Embryonic facial prominence (tissue), 1 donor: ENCODE results near the gene TNFAIP2.

Experiments used
- DNase-seq: peaks from one replicate; pipeline ENCODE4 v3.0.0-alpha.2; 2016; ENCODE audit errors: extremely low spot score

Gene TNFAIP2

DNA sequence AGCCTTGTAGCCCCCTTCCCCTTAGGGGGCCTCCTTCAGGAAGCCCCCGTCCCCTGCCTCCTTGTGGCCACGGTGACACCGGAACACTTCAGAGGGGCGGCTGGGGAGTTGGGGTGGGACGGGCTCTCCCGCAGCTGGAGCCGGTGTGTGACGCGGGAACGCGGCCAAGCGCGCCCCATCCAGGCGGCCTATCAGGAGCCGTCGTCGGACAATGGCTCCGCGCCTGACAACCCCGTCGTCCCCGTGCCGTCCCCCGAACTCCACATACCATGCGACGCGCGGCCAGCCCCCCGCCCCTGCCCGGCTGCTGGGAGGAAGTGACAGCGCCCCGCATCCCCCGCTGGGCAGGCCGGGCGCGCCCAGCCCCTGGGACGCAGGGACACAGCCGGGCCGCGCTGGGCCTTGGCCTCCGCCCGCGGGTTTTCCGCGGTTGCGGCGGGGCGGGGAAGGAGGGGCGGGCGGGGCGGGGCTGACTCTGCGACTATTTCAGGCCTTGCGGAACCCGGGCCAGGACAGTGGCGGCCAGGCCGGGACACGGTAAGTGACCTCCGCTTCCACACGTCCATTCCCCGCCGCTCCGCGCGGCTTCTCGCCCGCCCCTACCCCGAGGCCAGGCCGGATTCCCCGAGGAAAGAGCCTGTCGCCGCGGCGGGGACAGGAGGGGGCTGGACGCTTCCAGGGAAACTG is at the start of gene TNFAIP2:
Gene TNFAIP2 (plus strand): TSS at position 515 of the 687 bp plus-strand sequence. CDS start 2,997 bp downstream, outside the sequence.
- no peak for DNase-seq

GRCh38 chr14:103073876-103074728 is 49.2 kb upstream of the TNFAIP2 start:
- no peak for DNase-seq

DNA sequence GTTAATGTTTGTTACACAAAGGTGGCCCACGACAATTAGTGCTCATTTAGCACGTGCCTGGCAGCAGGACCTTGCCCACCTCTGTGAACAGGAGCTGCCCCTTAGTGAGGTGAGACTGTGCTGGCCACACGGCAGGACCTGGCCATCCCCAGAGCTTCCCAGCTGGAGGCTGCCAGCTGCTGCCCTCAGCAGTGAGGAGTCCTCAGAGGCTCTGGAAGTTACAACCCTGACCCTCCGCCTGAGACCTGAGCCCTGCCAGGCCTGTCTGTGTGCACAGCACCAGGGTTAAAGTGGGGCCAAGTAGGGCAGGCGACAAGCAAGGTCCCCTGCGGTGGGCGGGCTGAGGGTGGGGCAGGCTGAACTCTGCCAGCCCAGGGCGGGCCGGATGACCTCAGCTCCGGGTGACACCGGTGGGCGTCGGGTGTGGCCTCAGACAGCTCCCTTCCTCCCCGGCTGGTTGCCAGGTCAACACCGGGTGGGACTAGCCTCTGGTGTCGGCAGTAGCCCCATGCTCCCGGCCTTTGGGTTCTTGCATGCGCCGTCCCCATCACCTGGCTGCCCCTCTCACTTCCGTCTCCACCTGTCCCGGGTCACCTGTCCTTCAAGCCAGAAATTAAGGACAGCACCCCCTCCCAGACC is 48.4 kb upstream of the TNFAIP2 start:
- DNase-seq, result no peak

DNA sequence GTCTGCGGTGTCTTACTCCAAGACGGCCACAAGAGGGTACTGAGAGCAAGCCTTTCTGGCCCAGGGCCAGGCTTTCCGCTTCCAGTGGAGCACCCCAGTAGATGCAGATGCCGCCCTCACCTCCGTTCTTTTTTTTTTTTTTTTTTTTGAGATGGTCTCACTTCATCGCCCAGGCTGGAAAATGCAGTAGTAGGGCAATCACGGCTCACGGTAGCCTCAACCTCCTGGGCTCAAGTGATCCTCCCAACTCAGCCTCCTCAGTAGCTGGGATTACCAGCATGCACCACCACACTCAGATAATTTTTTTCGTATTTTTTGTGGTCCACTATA is 44.9 kb upstream of the TNFAIP2 start:
- DNase-seq, result peak; percentile 58

GRCh38 chr14:103078860-103079587 is 44.2 kb upstream of the TNFAIP2 start:
- no peak for DNase-seq

DNA sequence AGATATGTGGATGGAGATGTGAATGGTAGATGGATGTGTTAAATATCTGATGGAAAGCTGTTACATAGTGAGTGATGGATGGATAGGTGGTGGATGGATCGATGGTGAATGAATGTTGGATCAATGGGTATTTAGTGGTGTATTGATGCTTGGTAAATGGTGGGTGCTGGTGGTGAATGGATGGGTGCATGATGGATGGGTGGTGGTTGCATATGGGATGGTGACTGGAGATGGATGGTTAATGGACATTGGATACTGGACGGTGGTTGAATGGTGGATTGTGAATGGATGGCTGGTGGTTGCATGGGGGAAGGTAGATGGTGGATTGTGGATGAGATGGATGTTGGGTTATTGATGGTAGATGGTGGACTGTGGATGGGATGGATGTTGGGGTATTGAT is 41.3 kb upstream of the TNFAIP2 start:
- no peak for DNase-seq

DNA sequence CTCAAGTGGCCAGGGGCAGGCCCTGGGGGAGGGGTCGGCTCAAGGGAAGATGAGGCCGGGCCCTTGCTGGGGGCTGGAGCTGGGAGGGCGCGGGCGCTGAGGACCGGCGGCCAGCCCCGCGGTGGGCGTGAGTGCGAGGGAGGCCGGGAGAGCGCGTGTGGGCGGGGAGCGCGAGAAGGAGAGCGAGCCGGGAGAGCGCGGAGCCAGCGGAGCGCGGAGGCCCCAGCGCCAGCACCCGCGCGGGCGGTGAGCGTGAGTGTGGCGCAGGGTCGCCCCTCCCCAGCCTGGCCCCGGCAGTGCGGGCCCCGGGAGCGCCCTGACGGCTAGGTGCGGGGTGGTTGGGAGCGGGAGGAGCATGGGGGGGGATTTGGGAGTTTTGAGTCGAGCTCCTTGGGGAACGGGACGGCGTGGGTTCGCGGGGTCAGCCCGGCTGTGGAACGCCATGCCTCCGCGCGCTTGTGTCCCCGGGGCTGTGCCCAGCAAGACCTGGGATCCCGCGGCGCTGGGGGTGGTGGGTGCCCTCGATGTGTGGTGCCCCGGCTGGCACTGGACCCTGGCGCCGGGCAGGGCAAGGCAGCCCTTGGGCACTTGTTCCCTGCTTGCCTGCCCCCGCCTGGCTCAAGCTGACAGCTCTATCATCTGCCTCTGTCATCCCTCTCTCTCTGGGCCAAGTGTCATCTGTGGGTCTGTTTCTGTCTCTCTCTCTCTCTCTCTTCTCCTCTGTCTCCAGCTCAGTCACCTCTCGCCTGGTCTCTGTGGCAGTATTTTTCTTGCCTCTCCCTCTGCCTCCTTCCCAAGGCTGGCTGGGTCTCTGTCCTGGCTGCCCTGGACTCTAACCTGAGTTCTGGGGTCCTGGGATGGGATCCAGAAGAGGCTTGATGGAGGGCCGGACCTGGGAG is 39.0 kb upstream of the TNFAIP2 start, which contains the start of gene LBHD2:
Gene LBHD2 (plus strand): TSS at position 190 of the 899 bp plus-strand sequence. CDS start 1,803 bp downstream, outside the sequence.
- DNase-seq, result no peak

DNA sequence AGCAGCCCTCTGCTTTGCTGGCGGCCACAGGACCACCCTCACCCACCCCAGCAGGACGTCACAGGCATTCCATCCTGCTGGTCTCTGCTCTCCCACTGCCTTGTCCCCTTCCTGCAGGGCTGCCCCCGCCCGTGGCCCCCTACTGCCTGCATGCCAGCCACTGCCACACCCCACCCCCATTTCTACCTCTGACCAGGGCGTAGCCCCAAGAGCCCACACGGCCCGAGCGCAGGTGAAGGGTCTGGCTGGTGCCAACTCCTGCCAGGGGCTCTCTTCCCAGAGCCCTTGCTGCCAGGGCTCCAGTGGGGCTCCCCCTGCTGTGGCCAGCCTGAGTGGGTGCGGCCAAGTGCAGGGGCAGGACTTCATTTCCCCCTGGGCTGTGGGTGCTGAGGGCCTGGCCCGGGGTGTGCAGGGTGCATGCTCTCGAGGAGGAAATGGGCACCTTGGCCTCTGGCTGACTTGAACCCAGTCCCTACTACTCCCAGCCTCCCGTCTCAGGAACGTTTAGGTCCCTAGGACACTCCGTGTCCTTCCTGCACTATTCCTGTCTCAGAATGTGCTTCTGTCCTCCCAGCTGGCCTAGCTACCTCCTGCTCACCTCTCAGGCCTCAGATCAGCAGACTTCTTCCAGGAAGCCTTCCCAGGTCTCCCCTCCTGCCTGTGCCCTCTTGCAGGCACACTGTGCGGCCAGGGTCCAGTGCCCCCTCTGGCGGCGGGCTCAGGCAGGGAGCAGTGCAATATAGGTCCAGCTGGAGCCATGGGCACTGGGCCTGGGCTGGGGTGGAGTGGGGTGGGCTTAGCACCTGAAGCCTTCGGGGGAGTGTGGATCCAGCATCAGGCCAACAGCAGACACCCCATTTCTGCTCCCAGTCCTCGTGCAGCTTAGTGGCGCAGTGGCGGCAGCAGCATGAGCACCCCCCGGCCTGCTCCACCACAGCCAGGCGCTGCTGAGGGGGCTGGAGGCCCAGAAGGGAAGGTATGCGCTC is 37.9 kb upstream of the TNFAIP2 start:
- DNase-seq, result no peak

DNA sequence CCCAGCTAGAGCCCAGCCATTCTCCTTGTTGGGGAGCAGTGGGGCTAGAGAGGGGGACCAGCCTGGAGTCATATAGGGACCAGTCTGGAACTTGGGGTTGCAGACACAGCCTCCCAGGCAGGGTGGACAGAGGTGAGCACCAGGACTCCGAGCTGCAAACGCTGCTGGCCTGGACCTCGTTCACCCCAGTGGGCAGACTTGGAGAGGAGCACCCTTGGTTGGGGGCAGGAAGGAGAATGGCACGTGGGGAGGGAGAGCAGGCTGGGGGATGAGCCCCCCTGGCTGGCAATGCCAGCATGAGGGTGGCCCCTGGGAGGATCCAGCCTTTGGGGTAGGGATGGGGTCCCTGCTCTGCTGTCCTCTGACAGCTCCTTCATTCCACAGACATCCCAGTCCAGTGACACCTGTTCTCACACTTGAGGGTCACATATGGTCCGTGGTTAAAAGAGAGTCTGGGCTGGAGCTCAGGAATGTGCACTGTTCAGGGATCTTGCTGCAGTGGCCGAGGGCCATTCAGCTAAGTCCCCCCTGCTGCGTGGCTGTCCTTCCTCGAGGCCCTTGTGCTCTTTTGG is 36.4 kb upstream of the TNFAIP2 start:
- DNase-seq, result no peak

DNA sequence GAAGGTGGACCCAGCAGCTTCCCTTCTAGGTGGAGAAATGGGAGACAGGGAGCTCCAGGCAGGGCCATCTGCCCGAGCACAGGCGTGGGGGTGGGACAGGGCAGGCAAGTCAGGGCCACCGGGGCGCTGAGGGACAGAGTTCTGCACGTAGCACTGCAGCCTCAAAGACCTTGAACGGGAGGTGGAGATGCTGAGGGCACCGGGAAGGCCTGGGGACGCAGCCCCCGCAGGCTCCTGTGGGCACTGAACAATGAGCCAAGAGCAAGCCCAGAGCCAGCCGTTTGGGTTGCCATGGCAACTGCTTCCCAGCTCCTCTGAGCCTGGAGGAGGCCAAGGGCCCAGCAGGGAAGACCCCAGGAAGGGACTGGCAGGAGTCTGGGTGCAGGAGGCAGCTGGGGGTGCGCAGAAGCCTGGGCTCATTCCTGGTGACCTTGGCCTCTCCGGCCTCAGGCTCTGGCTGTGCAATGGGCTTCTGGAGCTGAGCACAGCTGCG is 35.9 kb upstream of the TNFAIP2 start:
- DNase-seq, result no peak

DNA sequence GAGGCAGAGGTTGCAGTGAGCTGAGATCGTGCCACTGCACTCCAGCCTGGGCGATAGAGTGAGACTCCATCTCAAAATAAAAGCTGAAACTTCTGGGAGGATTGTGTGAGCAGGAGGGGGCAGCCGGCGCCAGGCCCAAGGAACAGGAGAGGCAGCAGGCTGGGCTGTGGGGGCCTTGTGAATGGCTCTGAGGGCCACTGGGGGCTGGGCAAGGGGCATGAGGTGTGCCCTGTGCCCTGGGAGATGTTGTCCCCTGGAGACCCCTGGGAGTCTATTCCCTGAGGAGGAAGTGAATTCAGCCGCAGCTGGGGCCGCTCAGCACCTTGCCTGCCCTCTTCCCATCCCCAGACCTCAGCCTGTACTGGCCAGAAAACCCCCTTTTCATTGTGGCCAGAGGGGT is 34.3 kb upstream of the TNFAIP2 start:
- no peak for DNase-seq

DNA sequence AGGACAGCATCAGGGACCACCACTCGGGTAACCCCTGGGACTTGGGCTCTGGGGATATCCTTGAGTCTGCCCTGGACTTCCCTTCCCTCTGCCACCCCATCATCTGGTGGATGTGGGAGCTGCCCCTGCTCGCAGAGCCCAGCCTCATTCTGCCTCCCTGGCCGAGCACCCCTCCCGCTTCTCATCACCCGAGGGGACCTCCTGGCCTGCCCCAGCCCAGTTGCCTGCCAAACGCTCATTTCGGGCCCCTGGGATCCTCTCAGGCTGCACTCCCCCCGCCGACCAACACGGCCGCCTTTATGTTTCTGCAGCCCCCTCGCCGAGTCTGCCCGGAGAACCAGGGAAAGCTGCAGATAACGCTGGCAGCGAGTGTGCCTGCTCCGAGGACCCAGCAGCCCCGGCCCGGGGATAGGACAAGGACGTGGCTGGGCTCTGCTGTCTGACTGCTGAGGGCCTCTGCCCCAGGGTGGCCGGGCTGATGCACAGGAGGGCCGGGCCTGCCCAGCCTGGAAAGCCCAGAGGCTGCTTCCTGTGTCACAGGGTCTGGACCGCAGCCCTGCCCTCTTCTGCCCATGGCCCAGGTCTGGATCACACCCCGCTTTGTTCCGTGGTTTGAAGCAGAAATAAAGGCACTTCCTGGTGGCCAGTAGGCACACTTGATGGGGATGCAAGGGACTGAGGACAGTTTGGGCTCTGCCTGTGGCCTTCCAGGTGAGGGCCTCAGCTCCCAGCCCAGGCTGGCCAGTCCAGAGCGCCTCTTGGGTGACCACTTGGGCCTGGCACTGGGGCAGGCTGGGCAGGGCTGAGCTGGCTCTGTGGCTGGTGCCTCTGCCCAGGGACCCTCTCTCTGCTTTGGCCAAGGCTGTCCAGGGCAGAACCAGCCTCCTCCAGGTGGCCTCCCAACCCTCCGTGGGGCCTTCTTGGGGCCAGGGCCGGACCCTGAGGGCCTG is 33.6 kb upstream of the TNFAIP2 start:
- no peak for DNase-seq

DNA sequence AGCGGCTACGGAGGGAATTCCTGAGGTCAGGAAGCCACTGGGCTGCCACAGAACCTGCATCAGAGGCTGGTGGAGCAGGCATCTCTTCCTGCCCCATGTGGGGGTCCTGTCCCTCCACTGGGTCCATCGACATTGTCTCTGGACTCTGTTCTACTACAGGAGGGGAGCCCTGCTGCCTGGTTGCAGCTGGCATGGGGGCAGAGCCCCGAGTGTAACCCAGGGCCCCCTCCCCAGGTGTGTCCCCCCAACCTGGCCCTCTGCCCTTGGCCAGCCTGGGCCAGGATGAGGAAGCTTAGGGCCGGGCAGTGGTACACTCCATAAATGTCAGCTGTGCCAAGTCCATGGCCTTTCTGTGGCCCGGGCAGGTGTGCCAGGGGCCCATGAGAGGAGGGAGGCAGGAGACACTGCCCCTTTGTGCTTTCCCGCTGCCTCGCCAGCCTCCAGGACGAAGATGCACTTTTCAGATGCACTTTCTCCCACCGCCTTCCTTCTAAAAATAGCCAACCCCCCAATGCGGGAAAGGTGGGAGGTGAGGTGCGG is 32.7 kb upstream of the TNFAIP2 start:
- no peak for DNase-seq

GRCh38 chr14:103091041-103091882 is 32.0 kb upstream of the TNFAIP2 start:
- DNase-seq, result no peak

GRCh38 chr14:103091883-103092222 is 31.4 kb upstream of the TNFAIP2 start:
- DNase-seq, result no peak

- no peak for DNase-seq
Observed at GRCh38 chr14:103093856-103094405, 29.3 kb upstream of the TNFAIP2 start.
